HK-2 (cell line): ENCODE data around the gene MATCAP1.

Source experiments
- DNase-seq: peaks from one replicate; pipeline ENCODE4 v3.0.0-alpha.2; 2018; ENCODE audit not compliant: unreplicated experiment

Gene MATCAP1

DNA sequence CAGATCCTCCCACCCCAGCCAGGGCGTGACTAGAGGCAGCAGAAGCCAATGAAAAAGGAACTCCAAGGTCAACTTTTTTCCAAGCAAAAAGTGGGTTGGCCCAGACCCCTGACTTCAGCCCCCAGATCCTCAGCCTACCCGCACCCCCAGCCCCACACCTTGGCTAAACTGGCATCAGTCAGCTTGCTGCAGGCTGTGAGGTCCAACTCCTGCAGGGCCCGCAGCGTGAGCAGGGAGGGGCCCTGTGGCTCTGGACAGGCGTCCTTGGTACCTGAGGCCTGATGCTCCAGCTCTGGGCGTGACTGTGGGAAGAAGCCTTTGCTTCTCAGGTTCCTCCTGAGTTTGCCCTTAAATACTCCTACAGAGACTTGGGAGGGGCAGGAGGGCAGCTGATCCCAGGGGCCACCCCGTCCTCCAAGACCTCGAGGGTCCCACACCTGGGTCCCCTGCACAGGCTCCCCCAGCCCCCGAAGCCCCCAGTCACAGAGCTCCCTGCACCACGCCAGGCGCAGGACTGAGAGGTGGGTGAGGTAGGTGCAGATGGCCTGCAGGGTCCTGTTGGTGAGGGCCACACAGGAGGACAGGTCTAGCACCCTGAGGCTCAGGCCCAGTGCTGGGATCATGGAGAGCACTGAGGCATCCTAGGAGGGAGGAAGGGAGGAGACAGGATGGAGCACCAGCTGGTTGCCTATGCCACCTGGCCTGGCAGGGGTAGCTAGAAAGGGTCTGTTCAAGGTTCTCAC lies 24.6 kb upstream of the MATCAP1 start:
- DNase-seq: no peak

DNA sequence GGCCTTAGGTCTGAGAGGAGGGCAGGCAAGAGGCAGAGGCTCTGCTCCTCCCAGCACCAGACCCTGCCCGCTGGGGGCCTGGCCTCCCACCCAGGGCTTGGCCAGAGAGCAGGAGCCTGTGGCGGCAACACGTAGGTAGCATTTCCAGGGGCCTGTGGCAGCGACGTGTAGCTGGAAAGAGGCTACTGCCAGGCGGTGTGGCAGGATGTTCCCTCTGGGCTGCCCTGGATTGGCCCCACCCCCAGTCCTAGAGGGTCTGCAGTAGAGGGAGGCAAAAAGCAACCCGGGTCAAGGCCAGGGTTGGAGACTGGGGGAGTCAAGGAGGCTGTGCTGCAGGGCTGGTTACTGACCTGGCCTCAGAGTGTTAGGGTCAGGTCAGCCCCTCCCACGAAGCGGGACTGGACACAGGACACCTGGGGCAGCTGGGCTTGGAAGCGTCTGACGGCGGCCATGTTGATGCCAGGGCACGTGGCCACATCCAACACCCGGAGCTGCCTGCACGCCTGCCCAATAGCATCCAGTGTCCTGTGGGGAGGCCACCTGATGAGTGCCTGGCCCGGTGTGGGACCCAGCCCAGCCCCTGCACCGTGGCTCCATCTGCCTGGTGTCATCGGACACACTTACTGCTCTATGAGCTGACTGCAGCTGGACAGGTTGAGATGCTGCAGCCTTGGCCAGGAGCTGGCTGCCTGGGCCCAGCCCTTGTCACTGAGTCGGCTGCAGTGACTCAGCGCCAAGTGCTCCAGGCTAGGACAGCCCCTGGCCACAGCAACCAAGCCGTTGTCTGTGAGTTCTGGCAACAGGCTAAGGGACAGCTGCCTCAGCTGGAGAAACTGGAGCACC lies 23.7 kb upstream of the MATCAP1 start:
- DNase-seq: peak; percentile 51

GRCh38 chr16:67206838-67207248 lies 23.1 kb upstream of the MATCAP1 start:
- DNase-seq: no peak

DNA sequence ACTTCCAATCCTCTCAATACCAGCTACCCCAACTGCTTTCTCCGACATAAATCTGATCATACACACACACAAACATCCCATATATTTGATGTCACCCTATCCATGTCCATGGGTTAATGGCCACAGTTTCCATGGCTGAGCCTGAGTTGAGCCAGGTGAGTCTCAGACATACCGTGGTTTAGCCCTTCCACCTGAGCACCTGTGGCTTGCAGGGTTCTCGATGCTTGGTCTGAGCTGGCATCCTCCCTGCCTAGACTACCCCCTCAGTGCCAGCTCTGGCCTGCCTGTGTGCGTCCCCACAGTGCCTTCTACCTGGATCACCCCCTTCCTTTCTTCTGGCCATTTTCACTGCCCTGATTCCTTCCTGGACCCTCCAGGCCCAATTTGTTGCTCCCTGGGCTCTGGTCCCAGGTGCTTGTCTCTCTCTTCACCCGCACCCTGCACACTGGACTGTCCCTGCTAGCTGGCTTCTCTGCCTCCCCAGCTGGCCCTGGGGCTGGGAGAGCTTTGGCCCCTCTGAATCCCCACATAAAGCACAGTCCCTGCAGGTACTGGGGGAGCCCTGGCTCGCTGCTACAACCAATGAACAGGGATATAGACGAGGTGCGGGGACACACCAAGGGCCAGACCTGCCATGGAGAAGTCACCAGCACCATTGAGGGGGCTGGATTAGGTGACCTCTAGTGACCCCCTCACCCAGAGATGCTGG lies 22.5 kb upstream of the MATCAP1 start:
- no peak for DNase-seq

GRCh38 chr16:67204076-67204475 lies 20.3 kb upstream of the MATCAP1 start:
- no peak for DNase-seq

DNA sequence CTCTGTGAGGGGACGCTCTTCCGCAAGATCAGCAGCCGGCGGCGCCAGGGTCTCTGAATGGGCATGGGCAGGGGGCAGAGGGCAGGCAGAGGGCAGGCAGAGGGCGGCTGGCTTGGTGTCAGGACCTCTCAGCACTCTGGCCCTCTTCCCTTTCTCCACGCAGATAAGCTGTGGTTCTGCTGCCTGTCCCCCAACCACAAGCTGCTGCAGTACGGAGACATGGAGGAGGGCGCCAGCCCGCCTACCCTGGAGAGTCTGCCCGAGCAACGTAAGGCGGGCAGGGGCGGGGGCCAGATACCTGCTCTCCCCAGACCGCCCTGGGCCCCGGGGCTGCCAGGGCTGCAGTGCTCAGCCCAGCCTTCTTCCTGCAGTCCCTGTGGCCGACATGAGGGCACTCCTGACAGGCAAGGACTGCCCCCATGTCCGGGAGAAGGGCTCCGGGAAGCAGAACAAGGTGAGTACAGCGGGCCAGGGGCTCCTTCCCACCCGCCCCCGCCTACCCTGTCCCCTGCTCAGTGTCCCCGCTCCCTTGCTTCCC lies 19.3 kb upstream of the MATCAP1 start:
- no peak for DNase-seq

DNA sequence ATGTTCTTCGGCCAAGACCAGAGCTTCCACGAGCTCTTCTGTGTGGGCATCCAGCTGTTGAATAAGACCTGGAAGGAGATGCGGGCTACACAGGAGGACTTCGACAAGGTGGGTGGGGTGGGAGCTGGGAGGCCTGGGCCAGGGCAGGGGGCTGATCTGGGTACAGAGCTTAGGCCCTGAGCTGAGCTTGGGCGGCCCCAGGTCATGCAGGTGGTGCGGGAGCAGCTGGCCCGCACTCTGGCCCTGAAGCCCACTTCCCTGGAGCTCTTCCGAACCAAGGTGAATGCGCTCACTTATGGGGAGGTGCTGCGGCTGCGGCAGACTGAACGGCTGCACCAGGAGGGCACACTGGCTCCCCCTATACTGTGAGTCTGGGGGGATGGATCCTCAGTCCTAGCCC lies 18.7 kb upstream of the MATCAP1 start:
- DNase-seq: no peak

- no peak for DNase-seq
Observed at GRCh38 chr16:67201411-67202345, 17.9 kb upstream of the MATCAP1 start.

- no peak for DNase-seq
Observed at GRCh38 chr16:67200491-67200890, 16.7 kb upstream of the MATCAP1 start.

- no peak for DNase-seq
Observed at GRCh38 chr16:67199808-67200198, 16.0 kb upstream of the MATCAP1 start.

DNA sequence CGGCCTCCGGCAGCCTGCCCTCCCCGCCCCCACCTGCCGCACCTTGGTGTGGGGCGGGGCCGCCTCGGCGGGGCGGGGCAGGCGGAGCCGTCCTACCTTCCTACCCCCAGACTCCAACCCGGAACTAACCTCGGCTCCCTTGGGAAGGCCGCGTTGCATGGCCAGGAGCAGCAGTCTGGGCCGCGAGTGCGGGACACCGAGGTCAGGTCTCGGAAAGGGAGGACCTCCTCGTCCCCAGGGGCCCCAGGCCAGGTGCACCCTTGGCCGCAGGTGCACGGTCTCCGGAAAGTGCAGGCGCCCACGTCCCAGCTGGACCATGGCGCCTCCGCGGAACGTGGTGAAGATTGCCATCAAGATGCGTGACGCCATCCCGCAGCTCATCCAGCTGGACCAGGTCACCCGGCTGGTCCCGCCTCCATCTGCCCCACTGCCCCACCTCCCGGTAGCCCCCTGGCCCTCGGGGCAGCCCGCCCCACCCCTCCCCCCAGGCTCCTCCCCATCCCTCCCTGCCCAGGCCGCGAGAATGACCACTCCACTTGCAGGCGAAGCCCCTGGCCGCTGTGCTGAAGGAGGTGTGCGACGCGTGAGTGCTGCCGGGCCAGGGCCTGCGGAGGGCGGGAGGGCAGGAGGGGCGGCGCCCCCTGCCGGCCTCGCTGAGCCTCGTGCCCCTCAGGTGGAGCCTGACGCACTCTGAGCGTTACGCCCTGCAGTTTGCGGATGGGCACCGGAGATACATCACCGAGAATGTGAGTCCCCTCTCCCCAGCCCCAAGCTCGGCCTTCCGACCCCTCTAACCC lies 15.4 kb upstream of the MATCAP1 start, which contains the start of gene ELMO3:
Gene ELMO3, plus strand, starts transcription at position 121 of the 797 bp plus-strand sequence. Its CDS starts 196 bp downstream, at position 317.
- no peak for DNase-seq

DNA sequence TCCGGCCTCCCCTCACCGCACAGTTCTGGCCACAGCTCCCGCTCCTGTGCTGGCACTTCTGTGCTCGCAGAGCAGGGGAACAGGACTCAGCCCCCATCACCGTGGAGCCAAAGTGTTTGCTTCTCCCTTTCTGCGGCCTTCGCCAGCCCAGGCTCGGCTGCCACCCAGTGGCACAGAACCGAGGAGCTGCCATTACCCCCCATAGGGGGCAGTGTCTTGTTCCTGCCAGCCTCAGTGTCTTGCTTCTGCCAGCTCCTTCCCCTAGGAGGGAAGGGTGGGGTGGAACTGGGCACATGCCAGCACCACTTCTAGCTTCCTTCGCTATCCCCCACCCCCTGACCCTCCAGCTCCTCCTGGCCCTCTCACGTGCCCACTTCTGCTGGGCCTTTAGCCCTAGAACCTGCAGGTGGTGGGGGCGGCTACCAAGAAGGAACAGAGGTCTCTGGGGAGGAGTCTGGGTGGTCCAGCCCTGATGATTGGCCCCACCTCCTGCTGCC lies 14.5 kb upstream of the MATCAP1 start:
- DNase-seq: no peak

DNA sequence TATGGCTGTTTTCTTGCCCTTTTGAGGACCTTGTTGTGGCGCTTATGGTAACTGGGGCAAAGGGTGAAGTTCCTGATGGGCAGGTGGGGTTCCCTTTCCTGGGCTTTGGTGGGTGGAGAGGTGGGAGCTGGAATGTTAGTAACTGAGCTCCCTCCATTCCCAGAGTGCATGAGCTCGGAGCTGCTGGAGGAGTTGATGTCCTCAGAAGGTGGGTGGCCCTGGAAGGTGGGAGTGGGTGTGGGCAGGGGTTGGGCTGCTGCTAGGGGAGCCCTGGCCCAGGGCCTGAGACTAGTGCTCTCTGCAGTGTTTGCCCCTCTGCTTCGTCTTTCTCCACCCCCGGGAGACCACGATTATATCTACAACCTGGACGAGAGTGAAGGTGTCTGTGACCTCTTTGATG lies 13.9 kb upstream of the MATCAP1 start:
- no peak for DNase-seq

GRCh38 chr16:67196881-67197280 lies 13.1 kb upstream of the MATCAP1 start:
- DNase-seq: no peak

- DNase-seq: no peak
Observed at GRCh38 chr16:67195676-67196075, 11.9 kb upstream of the MATCAP1 start.

GRCh38 chr16:67194260-67194659 lies 10.5 kb upstream of the MATCAP1 start:
- DNase-seq: no peak

DNA sequence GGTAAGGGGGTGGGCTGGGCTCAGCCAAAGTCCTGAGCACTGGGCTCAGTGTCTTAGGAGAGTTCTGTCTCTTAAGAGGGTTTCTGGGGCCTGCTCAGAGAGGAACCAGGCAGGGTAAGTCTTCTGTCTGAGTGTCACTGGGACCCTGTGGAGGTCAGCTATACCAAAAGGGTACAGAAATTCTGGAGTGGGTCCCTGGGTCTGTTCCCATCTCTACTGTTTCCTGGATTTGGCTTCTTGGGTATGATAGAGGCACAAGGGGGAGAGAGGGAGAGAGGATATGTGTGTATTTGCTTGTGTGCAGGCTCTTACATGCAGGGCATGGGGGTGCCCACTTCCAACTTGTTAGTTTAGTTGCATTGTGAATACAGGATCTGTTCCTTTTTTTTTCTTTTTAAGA lies 9.8 kb upstream of the MATCAP1 start:
- no peak for DNase-seq

GRCh38 chr16:67192781-67193361 lies 9.1 kb upstream of the MATCAP1 start:
- no peak for DNase-seq

- DNase-seq: peak; percentile 90
Observed at GRCh38 chr16:67191995-67192681, 8.4 kb upstream of the MATCAP1 start, which contains the start of gene E2F4. TSS of gene E2F4 (plus strand) at chr16:67192155. CDS start at chr16:67192228, 73 bp downstream.
